Suppressor macrophage (primary cell): ENCODE measurements around the gene RAI1.
A peak's percentile ranks its signal among the peaks of the same experiment; 100 is the strongest.

Experiments
- DNase-seq, 4 experiments: peaks; one replicate each; pipeline ENCODE4 v3.0.0-alpha.2; 2020 to 2022

Gene RAI1

GRCh38 chr17:17732444-17732843 is 51.2 kb downstream of the RAI1 start:
- no peak for DNase-seq

- DNase-seq = no peak
Observed at GRCh38 chr17:17732892-17733670, 51.8 kb downstream of the RAI1 start.

- DNase-seq = no peak
Observed at GRCh38 chr17:17736205-17737183, 55.2 kb downstream of the RAI1 start.

- DNase-seq = no peak
Observed at GRCh38 chr17:17737961-17738894, 57.0 kb downstream of the RAI1 start.

- DNase-seq = no peak
Observed at GRCh38 chr17:17738901-17739300, 57.6 kb downstream of the RAI1 start.

GRCh38 chr17:17739388-17740066 is 58.3 kb downstream of the RAI1 start:
- no peak for DNase-seq

GRCh38 chr17:17740615-17741348 is 59.5 kb downstream of the RAI1 start:
- no peak for DNase-seq

GRCh38 chr17:17741349-17742023 is 60.2 kb downstream of the RAI1 start:
- DNase-seq = no peak

GRCh38 chr17:17742133-17742621 is 60.9 kb downstream of the RAI1 start:
- no peak for DNase-seq

- DNase-seq = no peak
Observed at GRCh38 chr17:17742688-17743390, 61.6 kb downstream of the RAI1 start.

- DNase-seq = no peak
Observed at GRCh38 chr17:17743391-17744112, 62.3 kb downstream of the RAI1 start.

GRCh38 chr17:17744116-17744515 is 62.9 kb downstream of the RAI1 start:
- DNase-seq = no peak

- no peak for DNase-seq
Observed at GRCh38 chr17:17745476-17746455, 64.5 kb downstream of the RAI1 start.

- DNase-seq = no peak
Observed at GRCh38 chr17:17748179-17748578, 66.9 kb downstream of the RAI1 start.

GRCh38 chr17:17748604-17749003 is 67.3 kb downstream of the RAI1 start:
- no peak for DNase-seq

GRCh38 chr17:17749025-17749772 is 67.9 kb downstream of the RAI1 start:
- DNase-seq = peak in 1 of 4 experiments; percentile 37

- DNase-seq = peak; percentile 40 to 61 (median 54)
Observed at GRCh38 chr17:17749921-17750320, 68.7 kb downstream of the RAI1 start.
